A549 (cell line): ENCODE results near the gene INTS6. TPM values are rescaled to one million over a fixed set of nuclear protein-coding genes. Genes with fewer than 3 reads are reported as not detected.

Experiments used
- ATAC-seq, 2 experiments: fragments of 200-7000 bp in 1 of 2; fragments of >200 bp in 1 of 2; cut with Nextera tagmentation in 1 of 2; cut with Tn5 transposase in 1 of 2; 3 replicates each; pipeline versions ENCODE4 v1.8.0 to v1.9.1; 2018 to 2020; ENCODE audit warnings: mild to moderate bottlenecking in 1 of 2, moderate library complexity in 1 of 2
- CTCF ChIA-PET: fragments of 300-600 bp; sonication (Branson Sonifier 250); formaldehyde crosslinking; extraction: SDS; loops from one replicate; lab custom pipeline; 2021; ENCODE audit warnings: antibody characterized with exemption, inconsistent platforms; lab: Yijun Ruan, JAX
- POLR2A ChIA-PET: fragments of 350-600 bp; formaldehyde crosslinking; extraction: SDS; loops from one replicate; lab custom pipeline; 2021; ENCODE audit warnings: antibody characterized with exemption, inconsistent platforms; lab: Yijun Ruan, JAX
- DNase-seq, 2 experiments: peaks; one replicate each; pipeline versions ENCODE4 v3.0.0 to v3.0.0-alpha.2; 2011 to 2016; ENCODE audit warnings: low read depth in 1 of 2, low spot score in 1 of 2
- FAIRE-seq: peaks from 2 replicates; lab custom pipeline; 2011; peaks lifted over from hg19 to GRCh38; lab: Jason Lieb, UNC
- H3K27ac ChIP-seq, 2 experiments: fragments of >200 bp; sonication (Bioruptor Twin); formaldehyde crosslinking; 3 replicates each; pipeline ENCODE4 v1.5.1; 2016 to 2017
- H3K4me1 ChIP-seq: fragments of >200 bp; sonication (Bioruptor Twin); formaldehyde crosslinking; 3 replicates; pipeline ENCODE4 v1.6.1; 2016
- H3K4me2 ChIP-seq: fragments of >200 bp; sonication (Bioruptor Twin); formaldehyde crosslinking; 3 replicates; pipeline ENCODE4 v1.6.1; 2016
- H3K4me3 ChIP-seq: fragments of >200 bp; sonication (Bioruptor Twin); formaldehyde crosslinking; 3 replicates; pipeline ENCODE4 v1.5.1; 2016
- H3K9me3 ChIP-seq: fragments of >200 bp; sonication (Bioruptor Twin); formaldehyde crosslinking; 3 replicates; pipeline ENCODE4 v1.6.1; 2016
- CEBPB ChIP-seq, 2 experiments: fragments of >200 bp in 1 of 2; sonication (Bioruptor Twin) in 1 of 2; formaldehyde crosslinking in 1 of 2; IDR thresholded peaks; 2 replicates each; pipeline ENCODE4 v1.6.1; 2012 to 2016
- CHD2 ChIP-seq: fragments of 150-350 bp; IDR thresholded peaks from 2 replicates; pipeline ENCODE4 v1.6.1; 2014; ENCODE audit warnings: low read length; ENCODE audit not compliant: partially characterized antibody
- CHD4 ChIP-seq: fragments of 200-600 bp; sonication (generic); IDR thresholded peaks from 2 replicates; pipeline ENCODE4 v1.6.1; 2016; ENCODE audit warnings: antibody characterized with exemption, mild to moderate bottlenecking, borderline replicate concordance
- EHF ChIP-seq: fragments of 250-450 bp; sonication (Bioruptor Pico); IDR thresholded peaks from 2 replicates; pipeline ENCODE4 v1.5.0; 2020; ENCODE audit warnings: mild to moderate bottlenecking
- EP300 ChIP-seq, 2 experiments: fragments of >200 bp; sonication (Bioruptor Twin); formaldehyde crosslinking; IDR thresholded peaks; 2 replicates in 1 of 2; 3 replicates in 1 of 2; pipeline ENCODE4 v1.6.1; 2016 to 2017
- ESRRA ChIP-seq: fragments of 150-350 bp; IDR thresholded peaks from 2 replicates; pipeline ENCODE4 v1.6.1; 2014; ENCODE audit warnings: mild to moderate bottlenecking, low read length, borderline replicate concordance
- FOSL2 ChIP-seq, 2 experiments: fragments of 450-650 bp in 1 of 2; fragments of >200 bp in 1 of 2; sonication (Bioruptor Twin) in 1 of 2; formaldehyde crosslinking; IDR thresholded peaks; 2 replicates each; pipeline versions ENCODE4 v1.5.0 to v1.6.1; 2016 to 2020; ENCODE audit warnings: mild to moderate bottlenecking in 1 of 2, moderate library complexity in 1 of 2
- FOXS1 ChIP-seq: fragments of 250-450 bp; sonication (Bioruptor Pico); IDR thresholded peaks from 2 replicates; pipeline ENCODE4 v1.5.0; 2020; ENCODE audit warnings: mild to moderate bottlenecking, moderate library complexity
- HDAC2 ChIP-seq: fragments of 200-600 bp; sonication (generic); IDR thresholded peaks from 2 replicates; pipeline ENCODE4 v1.6.1; 2016
- HOXB5 ChIP-seq: fragments of 250-450 bp; sonication (Bioruptor Pico); IDR thresholded peaks from 2 replicates; pipeline ENCODE4 v1.5.0; 2020; ENCODE audit warnings: mild to moderate bottlenecking, moderate library complexity
- JUN ChIP-seq, 2 experiments: fragments of >200 bp; sonication (Bioruptor Twin); formaldehyde crosslinking; IDR thresholded peaks; 2 replicates in 1 of 2; 3 replicates in 1 of 2; pipeline ENCODE4 v1.6.1; 2016 to 2017
- KDM1A ChIP-seq: fragments of 200-600 bp; sonication (generic); IDR thresholded peaks from 2 replicates; pipeline ENCODE4 v1.6.1; 2016; ENCODE audit warnings: low read depth, mild to moderate bottlenecking
- KDM5A ChIP-seq: fragments of 200-600 bp; sonication (generic); IDR thresholded peaks from 2 replicates; pipeline ENCODE4 v1.6.1; 2016; ENCODE audit warnings: antibody characterized with exemption, mild to moderate bottlenecking
- MAZ ChIP-seq: fragments of 150-350 bp; IDR thresholded peaks from 2 replicates; pipeline ENCODE4 v1.6.1; 2014; ENCODE audit warnings: antibody characterized with exemption, low read depth, low read length, borderline replicate concordance
- NR3C1 ChIP-seq: fragments of >200 bp; sonication (Bioruptor Twin); formaldehyde crosslinking; IDR thresholded peaks from 3 replicates; pipeline ENCODE4 v1.6.1; 2017
- RAD21 ChIP-seq, 2 experiments: fragments of >200 bp in 1 of 2; sonication (Bioruptor Twin) in 1 of 2; formaldehyde crosslinking in 1 of 2; IDR thresholded peaks in 1 of 2; conservative IDR thresholded peaks in 1 of 2; 2 replicates in 1 of 2; 3 replicates in 1 of 2; pipeline ENCODE4 v1.6.1; 2012 to 2018; ENCODE audit warnings: inconsistent platforms in 1 of 2
- RARB ChIP-seq: fragments of 250-450 bp; sonication (Bioruptor Pico); IDR thresholded peaks from 2 replicates; pipeline ENCODE4 v1.8.0; 2021; ENCODE audit warnings: mild to moderate bottlenecking, moderate library complexity
- RNF2 ChIP-seq: fragments of 200-600 bp; sonication (generic); IDR thresholded peaks from 2 replicates; pipeline ENCODE4 v1.6.1; 2016; ENCODE audit warnings: low read depth, mild to moderate bottlenecking, antibody characterized with exemption, moderate library complexity, borderline replicate concordance
- ZNF302 ChIP-seq: fragments of 250-450 bp; sonication (Bioruptor Pico); IDR thresholded peaks from 2 replicates; pipeline ENCODE4 v1.9.0; 2021; ENCODE audit warnings: inconsistent platforms, mild to moderate bottlenecking, moderate library complexity
- ZSCAN20 ChIP-seq: fragments of 250-450 bp; sonication (Bioruptor Pico); IDR thresholded peaks from 2 replicates; pipeline ENCODE4 v1.8.0; 2022; ENCODE audit warnings: mild to moderate bottlenecking, moderate library complexity
- WGBS: methylation state at CpG from one replicate; pipeline ENCODE4 v1.1.6; 2017; ENCODE audit errors: missing lambda C conversion rate; 5-methylcytosine and 5-hydroxymethylcytosine counted together
- polyA plus RNA-seq, 4 experiments: library from polyadenylated mRNA; depleted of rRNA in 3 of 4; stranded (reverse); fragments of >200 nt; fragmentation: RNase III in 1 of 4; extraction: RNeasy Plus Mini Kit Qiagen cat#74134 plus additional on column Dnase treatment in 1 of 4; gene quantifications; 2 replicates in 3 of 4; 3 replicates in 1 of 4; pipeline ENCODE4 v1.2.3, GENCODE V29; 2011 to 2017
- TF ChIP-seq, protein P1 (sequence below): fragments of 250-450 bp; sonication (Bioruptor Pico); IDR thresholded peaks from 2 replicates; pipeline ENCODE4 v1.5.0; 2021; ENCODE audit warnings: mild to moderate bottlenecking, moderate library complexity, borderline replicate concordance
- TF ChIP-seq, protein P2 (sequence below): fragments of 250-450 bp; sonication (Bioruptor Pico); IDR thresholded peaks from 2 replicates; pipeline ENCODE4 v1.5.0; 2020; ENCODE audit warnings: low read depth, mild to moderate bottlenecking, moderate library complexity
- TF ChIP-seq, protein P3 (sequence below): fragments of >200 bp; sonication (Bioruptor Twin); formaldehyde crosslinking; IDR thresholded peaks from 3 replicates; pipeline ENCODE4 v1.6.1; 2016
- TF ChIP-seq, protein P4 (sequence below): IDR thresholded peaks from 2 replicates; pipeline ENCODE4 v1.6.1; 2012
- TF ChIP-seq, protein P5 (sequence below): fragments of 200-600 bp; sonication (generic); IDR thresholded peaks from 2 replicates; pipeline ENCODE4 v1.6.1; 2016; ENCODE audit warnings: antibody characterized with exemption, mild to moderate bottlenecking, moderate library complexity

The INTS6 gene
- polyA plus RNA-seq, 2 of the 4 experiments (the other 2 are of a cell fraction): 11.5 to 37.1 TPM

DNA sequence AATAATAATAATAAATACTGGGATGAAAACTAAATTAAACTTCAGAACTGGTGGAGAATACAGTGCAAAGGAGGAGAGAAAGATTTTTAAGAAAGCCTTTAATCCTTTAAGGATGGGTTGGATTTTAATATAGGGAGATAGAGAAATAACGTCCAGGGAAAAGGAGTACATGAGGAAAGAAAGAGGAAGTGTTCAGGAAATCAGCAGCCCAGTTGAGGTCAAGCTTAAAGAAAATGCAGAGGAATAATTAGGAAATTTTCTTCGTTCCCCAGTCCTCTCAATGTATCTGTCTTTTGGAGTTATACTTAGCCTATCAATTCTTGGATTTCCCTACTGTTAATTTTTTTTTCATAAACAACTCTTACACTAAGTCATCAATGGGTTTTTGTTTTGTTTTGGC, 47.7 kb downstream of the INTS6 start:
- no peak overlapping the region for H3K4me3 ChIP-seq
- H3K27ac ChIP-seq: no peak overlapping the region
- H3K4me2 ChIP-seq: no peak overlapping the region
- H3K9me3 ChIP-seq: no peaks in the 10 kb centered on the region
- ChIA-PET POLR2A (no interaction called here), CTCF (no interaction called here)
- no peak for DNase-seq
- no peaks in the 10 kb centered on the region for H3K4me1 ChIP-seq
- 85% methylated on average over 2 of the region's 2 CpGs for WGBS
- FAIRE-seq: no peak
- ATAC-seq: no peak
- TF ChIP-seq, protein P1, sequence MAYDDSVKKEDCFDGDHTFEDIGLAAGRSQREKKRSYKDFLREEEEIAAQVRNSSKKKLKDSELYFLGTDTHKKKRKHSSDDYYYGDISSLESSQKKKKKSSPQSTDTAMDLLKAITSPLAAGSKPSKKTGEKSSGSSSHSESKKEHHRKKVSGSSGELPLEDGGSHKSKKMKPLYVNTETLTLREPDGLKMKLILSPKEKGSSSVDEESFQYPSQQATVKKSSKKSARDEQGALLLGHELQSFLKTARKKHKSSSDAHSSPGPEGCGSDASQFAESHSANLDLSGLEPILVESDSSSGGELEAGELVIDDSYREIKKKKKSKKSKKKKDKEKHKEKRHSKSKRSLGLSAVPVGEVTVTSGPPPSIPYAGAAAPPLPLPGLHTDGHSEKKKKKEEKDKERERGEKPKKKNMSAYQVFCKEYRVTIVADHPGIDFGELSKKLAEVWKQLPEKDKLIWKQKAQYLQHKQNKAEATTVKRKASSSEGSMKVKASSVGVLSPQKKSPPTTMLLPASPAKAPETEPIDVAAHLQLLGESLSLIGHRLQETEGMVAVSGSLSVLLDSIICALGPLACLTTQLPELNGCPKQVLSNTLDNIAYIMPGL (CRISPR knock-in tag): no peak
- TF ChIP-seq RARB (CRISPR knock-in tag): no peak
- no peak for TF ChIP-seq KDM5A
- no peak for TF ChIP-seq CEBPB (IDR thresholded peaks at IDR 0.05)
- no peak for TF ChIP-seq EHF (CRISPR knock-in tag)
- TF ChIP-seq CHD4: no peak
- TF ChIP-seq, protein P2, sequence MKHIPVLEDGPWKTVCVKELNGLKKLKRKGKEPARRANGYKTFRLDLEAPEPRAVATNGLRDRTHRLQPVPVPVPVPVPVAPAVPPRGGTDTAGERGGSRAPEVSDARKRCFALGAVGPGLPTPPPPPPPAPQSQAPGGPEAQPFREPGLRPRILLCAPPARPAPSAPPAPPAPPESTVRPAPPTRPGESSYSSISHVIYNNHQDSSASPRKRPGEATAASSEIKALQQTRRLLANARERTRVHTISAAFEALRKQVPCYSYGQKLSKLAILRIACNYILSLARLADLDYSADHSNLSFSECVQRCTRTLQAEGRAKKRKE (CRISPR knock-in tag): no peak
- TF ChIP-seq, protein P3, sequence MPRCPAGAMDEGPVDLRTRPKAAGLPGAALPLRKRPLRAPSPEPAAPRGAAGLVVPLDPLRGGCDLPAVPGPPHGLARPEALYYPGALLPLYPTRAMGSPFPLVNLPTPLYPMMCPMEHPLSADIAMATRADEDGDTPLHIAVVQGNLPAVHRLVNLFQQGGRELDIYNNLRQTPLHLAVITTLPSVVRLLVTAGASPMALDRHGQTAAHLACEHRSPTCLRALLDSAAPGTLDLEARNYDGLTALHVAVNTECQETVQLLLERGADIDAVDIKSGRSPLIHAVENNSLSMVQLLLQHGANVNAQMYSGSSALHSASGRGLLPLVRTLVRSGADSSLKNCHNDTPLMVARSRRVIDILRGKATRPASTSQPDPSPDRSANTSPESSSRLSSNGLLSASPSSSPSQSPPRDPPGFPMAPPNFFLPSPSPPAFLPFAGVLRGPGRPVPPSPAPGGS: no peak
- no peak for TF ChIP-seq KDM1A
- no peak for TF ChIP-seq HOXB5 (CRISPR knock-in tag)
- no peak for TF ChIP-seq RNF2
- no peak for TF ChIP-seq CHD2
- no peak for TF ChIP-seq JUN (IDR thresholded peaks at IDR 0.05)
- no peak for TF ChIP-seq EP300 (IDR thresholded peaks at IDR 0.05)

DNA sequence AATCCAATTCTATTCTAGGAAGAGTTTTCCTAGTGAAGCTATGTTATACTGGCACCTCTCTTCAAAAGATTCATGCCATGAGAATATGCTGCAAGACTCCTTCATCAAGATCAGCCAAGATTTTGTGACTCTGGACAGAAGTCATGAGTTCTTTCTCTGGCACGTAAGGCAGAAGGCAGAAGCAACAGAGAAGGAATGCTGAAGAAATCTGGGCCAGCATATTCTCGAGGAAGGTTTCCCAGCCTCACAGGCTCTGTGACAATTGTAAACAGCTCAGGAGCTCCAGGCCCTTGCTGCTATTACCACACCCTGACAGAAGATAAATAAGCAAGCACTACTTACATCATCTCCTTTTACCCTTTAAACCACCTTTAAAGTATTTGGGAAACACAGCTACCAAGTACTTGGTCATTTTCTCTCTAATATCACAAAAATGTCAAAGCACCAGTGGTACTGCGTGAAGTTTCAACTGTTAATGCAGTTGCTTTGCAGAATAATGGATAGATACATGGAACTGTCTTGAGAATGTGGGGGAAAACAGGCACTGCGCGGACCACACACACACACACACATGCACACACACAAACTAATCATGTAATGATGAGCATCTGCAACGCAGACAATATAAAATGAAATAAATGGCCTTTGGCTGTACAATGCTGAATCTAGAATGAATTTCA, 55.4 kb downstream of the INTS6 start:
- no peak overlapping the region for H3K4me3 ChIP-seq
- 67% methylated on average over 6 of the region's 6 CpGs for WGBS
- no peak for TF ChIP-seq CHD2
- TF ChIP-seq, protein P4, sequence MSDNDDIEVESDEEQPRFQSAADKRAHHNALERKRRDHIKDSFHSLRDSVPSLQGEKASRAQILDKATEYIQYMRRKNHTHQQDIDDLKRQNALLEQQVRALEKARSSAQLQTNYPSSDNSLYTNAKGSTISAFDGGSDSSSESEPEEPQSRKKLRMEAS: no peak
- no peak for TF ChIP-seq FOXS1
- TF ChIP-seq ZNF302 (CRISPR knock-in tag): no peak
- TF ChIP-seq FOSL2 (IDR thresholded peaks at IDR 0.05): no peak
- TF ChIP-seq FOSL2 (CRISPR knock-in tag; IDR thresholded peaks at IDR 0.05): no peak
- TF ChIP-seq MAZ: no peak
- no peak for TF ChIP-seq EP300 (IDR thresholded peaks at IDR 0.05)
- no peak for TF ChIP-seq NR3C1
- TF ChIP-seq, protein P2 (CRISPR knock-in tag): no peak
- TF ChIP-seq ZSCAN20 (CRISPR knock-in tag): no peak
- TF ChIP-seq, protein P3: no peak
- no peak for TF ChIP-seq ESRRA
- TF ChIP-seq, protein P5, sequence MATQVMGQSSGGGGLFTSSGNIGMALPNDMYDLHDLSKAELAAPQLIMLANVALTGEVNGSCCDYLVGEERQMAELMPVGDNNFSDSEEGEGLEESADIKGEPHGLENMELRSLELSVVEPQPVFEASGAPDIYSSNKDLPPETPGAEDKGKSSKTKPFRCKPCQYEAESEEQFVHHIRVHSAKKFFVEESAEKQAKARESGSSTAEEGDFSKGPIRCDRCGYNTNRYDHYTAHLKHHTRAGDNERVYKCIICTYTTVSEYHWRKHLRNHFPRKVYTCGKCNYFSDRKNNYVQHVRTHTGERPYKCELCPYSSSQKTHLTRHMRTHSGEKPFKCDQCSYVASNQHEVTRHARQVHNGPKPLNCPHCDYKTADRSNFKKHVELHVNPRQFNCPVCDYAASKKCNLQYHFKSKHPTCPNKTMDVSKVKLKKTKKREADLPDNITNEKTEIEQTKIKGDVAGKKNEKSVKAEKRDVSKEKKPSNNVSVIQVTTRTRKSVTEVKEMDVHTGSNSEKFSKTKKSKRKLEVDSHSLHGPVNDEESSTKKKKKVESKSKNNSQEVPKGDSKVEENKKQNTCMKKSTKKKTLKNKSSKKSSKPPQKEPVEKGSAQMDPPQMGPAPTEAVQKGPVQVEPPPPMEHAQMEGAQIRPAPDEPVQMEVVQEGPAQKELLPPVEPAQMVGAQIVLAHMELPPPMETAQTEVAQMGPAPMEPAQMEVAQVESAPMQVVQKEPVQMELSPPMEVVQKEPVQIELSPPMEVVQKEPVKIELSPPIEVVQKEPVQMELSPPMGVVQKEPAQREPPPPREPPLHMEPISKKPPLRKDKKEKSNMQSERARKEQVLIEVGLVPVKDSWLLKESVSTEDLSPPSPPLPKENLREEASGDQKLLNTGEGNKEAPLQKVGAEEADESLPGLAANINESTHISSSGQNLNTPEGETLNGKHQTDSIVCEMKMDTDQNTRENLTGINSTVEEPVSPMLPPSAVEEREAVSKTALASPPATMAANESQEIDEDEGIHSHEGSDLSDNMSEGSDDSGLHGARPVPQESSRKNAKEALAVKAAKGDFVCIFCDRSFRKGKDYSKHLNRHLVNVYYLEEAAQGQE: no peak
- no peak for TF ChIP-seq CEBPB (IDR thresholded peaks at IDR 0.05)
- no peak for TF ChIP-seq RAD21 (conservative IDR thresholded peaks at IDR 0.05 in 1 of 2, IDR thresholded peaks at IDR 0.05 in 1 of 2)
- TF ChIP-seq HDAC2: no peak
- no peaks in the 10 kb centered on the region for H3K9me3 ChIP-seq
- CTCF ChIA-PET: no interaction called here
- ATAC-seq (peak in 1 of 2 experiments; percentile 70; a peak in 4 of 6 replicates), DNase-seq (peak in 1 of 2 experiments; percentile 31), FAIRE-seq (no peak)
- H3K4me2 ChIP-seq: peak overlapping the region; percentile 50
- H3K27ac ChIP-seq: no peak overlapping the region
- H3K4me1 ChIP-seq: peaks cover 26% of the 10 kb centered on the region
- POLR2A ChIA-PET: no interaction called here
